ENCODE results near the gene BFSP1. TPM values are rescaled to one million over a fixed set of nuclear protein-coding genes. Genes with fewer than 3 reads are reported as not detected.

Gene BFSP1
- total RNA-seq, 1 donor from 2014 or later, result 0.66 TPM

DNA sequence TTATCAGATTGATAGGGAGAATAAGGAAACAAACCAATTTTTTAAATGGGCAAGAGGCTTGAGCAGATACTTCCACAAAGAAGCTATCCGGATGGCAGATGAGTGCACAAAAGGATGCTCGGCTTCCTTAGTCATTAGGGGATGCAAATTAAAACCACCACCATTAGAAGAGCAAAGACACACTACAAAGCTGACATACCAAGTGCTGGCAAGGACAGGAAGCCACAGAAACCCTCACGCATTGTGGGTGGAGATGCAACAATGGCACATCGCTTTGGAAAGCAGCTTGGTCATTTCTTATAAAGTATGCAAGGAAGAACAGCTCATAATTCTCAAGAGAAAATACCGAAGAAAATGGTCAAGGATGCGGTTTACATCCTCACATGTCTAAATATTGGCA is 19.8 kb downstream of the BFSP1 start:
- no peaks in the 10 kb centered on the region for H3K4me1 ChIP-seq
- no peaks in the 10 kb centered on the region for H3K9me3 ChIP-seq (replicated peaks)
- H3K4me3 ChIP-seq, result no peak overlapping the region
- no peak for DNase-seq
- H3K27ac ChIP-seq (replicated peaks), result no peak overlapping the region
- TF ChIP-seq, protein P1, sequence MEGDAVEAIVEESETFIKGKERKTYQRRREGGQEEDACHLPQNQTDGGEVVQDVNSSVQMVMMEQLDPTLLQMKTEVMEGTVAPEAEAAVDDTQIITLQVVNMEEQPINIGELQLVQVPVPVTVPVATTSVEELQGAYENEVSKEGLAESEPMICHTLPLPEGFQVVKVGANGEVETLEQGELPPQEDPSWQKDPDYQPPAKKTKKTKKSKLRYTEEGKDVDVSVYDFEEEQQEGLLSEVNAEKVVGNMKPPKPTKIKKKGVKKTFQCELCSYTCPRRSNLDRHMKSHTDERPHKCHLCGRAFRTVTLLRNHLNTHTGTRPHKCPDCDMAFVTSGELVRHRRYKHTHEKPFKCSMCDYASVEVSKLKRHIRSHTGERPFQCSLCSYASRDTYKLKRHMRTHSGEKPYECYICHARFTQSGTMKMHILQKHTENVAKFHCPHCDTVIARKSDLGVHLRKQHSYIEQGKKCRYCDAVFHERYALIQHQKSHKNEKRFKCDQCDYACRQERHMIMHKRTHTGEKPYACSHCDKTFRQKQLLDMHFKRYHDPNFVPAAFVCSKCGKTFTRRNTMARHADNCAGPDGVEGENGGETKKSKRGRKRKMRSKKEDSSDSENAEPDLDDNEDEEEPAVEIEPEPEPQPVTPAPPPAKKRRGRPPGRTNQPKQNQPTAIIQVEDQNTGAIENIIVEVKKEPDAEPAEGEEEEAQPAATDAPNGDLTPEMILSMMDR (IDR thresholded peaks at IDR 0.05; ENCODE audit: borderline replicate concordance), result no peak
- H3K36me3 ChIP-seq, result no peaks in the 10 kb centered on the region
- intact Hi-C loops (cut with micrococcal nuclease), result no loop called here
- H3K27me3 ChIP-seq (ENCODE audit: low read depth), result no peaks in the 10 kb centered on the region

DNA sequence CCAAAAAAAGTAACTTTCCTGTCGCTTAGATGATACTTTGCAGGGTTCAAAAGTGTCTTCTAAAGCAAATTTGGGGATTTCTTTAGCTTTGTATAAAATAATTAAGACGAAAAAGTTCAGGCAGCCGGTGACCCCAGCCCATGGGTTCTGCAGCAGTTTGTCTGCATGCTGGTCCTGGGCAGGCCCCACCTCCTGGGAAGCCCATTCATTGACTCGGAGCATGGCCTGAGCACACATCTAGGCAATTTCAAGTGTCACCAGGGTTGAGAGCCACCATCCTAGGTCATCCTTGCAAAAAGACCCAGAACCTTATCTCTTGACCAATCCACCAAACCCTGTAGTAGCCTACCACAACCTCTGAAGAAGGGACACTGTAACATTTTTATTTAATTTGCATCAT is 20.6 kb downstream of the BFSP1 start:
- Histone ChIP-seq H3K27me3 (ENCODE audit: low read depth) (no peaks in the 10 kb centered on the region), H3K36me3 (no peaks in the 10 kb centered on the region), H3K9me3 (replicated peaks) (no peaks in the 10 kb centered on the region), H3K4me1 (peaks cover 2% of the 10 kb centered on the region), H3K27ac (replicated peaks) (no peak overlapping the region), H3K4me3 (no peak overlapping the region)
- TF ChIP-seq, protein P1 (IDR thresholded peaks at IDR 0.05; ENCODE audit: borderline replicate concordance), result no peak
- intact Hi-C loops (cut with micrococcal nuclease), result no loop called here
- DNase-seq, result no peak

DNA sequence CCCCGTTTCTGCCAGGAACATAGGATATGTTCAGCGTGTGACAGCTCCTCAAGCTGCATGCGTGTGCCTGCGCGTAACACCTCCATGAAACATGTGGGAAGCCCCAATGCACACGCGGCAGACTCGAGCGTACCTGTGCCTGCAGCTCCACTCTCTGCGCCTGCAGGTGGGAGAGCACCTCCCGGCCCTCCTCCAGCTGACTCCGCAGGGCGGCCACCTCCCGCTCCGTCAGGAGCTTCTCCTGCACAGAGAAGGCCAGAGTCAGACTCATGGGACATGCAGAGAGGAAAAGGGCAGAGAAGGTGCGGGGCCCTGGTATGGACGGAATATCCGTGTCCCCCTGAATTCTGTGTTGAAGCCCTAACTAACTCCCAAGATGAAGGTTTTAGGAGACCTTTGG is 22.4 kb downstream of the BFSP1 start:
- TF ChIP-seq, protein P1 (IDR thresholded peaks at IDR 0.05; ENCODE audit: borderline replicate concordance), result no peak
- Histone ChIP-seq H3K9me3 (replicated peaks) (no peaks in the 10 kb centered on the region), H3K27ac (replicated peaks) (no peak overlapping the region), H3K4me3 (no peak overlapping the region), H3K4me1 (peaks cover 15% of the 10 kb centered on the region), H3K36me3 (no peaks in the 10 kb centered on the region), H3K27me3 (ENCODE audit: low read depth) (no peaks in the 10 kb centered on the region)
- intact Hi-C loops (cut with micrococcal nuclease), result loop anchor here (10.0 kb wide), 1 partner anchor 486 kb away; no protein-coding TSS in a partner anchor
- no peak for DNase-seq

DNA sequence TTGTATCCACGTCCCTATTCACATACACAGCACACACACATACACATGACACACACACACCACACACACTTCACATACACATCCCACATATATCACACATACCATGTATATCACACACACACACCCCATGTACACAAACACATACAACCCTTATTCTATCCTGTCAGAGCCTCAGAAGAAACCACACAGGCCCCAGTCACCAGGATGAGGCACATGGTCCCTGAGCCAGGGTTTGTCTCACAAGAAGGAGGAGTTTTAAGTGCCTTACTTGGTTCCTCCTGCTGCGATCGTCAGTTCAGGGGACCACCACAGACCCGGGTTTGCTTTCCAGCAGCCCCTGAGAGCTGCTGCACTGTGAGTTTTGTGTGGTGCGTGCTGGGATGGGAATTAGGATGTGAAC is 23.6 kb downstream of the BFSP1 start:
- no peaks in the 10 kb centered on the region for H3K27me3 ChIP-seq (ENCODE audit: low read depth)
- intact Hi-C loops (cut with micrococcal nuclease), result loop anchor here (10.0 kb wide), 1 partner anchor 487 kb away; no protein-coding TSS in a partner anchor
- DNase-seq, result no peak
- no peak overlapping the region for H3K4me3 ChIP-seq
- no peaks in the 10 kb centered on the region for H3K36me3 ChIP-seq
- peaks cover 15% of the 10 kb centered on the region for H3K4me1 ChIP-seq
- TF ChIP-seq, protein P1 (IDR thresholded peaks at IDR 0.05; ENCODE audit: borderline replicate concordance), result no peak
- no peak overlapping the region for H3K27ac ChIP-seq (replicated peaks)
- H3K9me3 ChIP-seq (replicated peaks), result no peaks in the 10 kb centered on the region

DNA sequence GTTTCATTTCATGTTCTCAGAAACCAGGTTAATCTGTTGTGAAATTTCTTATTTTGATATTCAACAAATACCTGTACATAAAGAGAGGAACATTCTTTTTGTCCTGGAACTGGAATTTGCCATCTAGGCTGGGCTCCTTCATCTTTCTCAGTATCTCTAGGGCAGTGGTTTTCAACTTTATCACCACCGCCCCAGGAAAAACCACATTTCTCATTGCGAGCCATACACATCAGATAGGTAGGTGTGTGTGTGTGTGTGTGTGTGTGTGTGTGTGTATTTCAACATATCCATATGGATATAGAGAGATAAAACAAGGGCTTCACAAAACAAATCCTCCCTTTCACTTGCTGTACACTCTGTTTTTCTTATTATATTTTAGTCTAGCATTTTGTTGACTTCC is 24.1 kb downstream of the BFSP1 start:
- Histone ChIP-seq H3K4me3 (no peak overlapping the region), H3K4me1 (peaks cover 15% of the 10 kb centered on the region), H3K9me3 (replicated peaks) (no peaks in the 10 kb centered on the region), H3K36me3 (no peaks in the 10 kb centered on the region), H3K27ac (replicated peaks) (no peak overlapping the region), H3K27me3 (ENCODE audit: low read depth) (no peaks in the 10 kb centered on the region)
- intact Hi-C loops (cut with micrococcal nuclease), result loop anchor here (10.0 kb wide), 1 partner anchor 488 kb away; no protein-coding TSS in a partner anchor
- DNase-seq, result no peak
- TF ChIP-seq, protein P1 (IDR thresholded peaks at IDR 0.05; ENCODE audit: borderline replicate concordance), result no peak

Data from left ventricle myocardium inferior (tissue), 1 donor.